ENCODE measurements around the gene SMU1. TPM values are rescaled to one million over a fixed set of nuclear protein-coding genes. Genes with fewer than 3 reads are reported as not detected.

SMU1 gene
- total and polyA plus RNA-seq, 7 donors, result 8.4 to 18.4 (median 15.5) TPM

DNA sequence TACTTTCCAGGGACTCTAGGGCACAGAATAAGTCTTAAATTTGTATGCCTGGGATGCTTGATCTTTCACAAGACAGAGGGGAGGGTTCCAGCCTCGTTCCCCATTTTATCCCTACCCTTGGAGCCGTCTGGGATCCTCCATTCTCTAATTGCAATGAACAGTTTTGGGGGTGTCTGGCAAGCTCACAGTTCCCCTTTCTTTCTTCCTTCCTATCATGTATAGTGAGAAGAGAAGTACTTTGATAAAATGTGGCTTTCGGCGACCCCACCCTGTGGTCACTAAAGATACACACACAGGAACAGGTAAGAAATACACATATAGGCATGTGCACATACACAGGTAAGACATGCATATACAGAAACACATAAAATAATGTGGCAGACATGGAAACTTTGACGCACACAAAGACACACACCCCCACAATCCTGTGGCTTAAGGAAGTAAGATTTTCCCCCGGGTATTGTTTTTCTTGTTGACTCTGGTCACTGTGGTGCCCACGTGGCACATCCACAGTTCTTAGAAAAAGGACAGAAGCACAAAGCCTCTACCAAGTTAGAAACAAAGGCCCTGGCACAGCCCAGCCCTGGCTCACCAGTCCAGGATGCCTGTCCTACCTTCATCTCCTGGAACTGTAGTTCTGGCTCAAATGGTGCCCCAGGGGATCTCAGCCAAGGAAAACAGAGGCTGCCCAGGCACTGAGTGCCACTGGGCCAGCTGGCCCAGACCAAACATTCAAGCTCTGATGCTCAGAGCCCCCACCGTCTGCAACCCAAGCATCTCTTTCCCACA is 6.3 kb upstream of the SMU1 start:
- no peaks in the 10 kb centered on the region for H3K27me3 ChIP-seq (ENCODE audit: insufficient read depth in 3 of 3, low read length in 2 of 3)
- H3K27ac ChIP-seq, result no peak overlapping the region
- TF ChIP-seq, protein P1, sequence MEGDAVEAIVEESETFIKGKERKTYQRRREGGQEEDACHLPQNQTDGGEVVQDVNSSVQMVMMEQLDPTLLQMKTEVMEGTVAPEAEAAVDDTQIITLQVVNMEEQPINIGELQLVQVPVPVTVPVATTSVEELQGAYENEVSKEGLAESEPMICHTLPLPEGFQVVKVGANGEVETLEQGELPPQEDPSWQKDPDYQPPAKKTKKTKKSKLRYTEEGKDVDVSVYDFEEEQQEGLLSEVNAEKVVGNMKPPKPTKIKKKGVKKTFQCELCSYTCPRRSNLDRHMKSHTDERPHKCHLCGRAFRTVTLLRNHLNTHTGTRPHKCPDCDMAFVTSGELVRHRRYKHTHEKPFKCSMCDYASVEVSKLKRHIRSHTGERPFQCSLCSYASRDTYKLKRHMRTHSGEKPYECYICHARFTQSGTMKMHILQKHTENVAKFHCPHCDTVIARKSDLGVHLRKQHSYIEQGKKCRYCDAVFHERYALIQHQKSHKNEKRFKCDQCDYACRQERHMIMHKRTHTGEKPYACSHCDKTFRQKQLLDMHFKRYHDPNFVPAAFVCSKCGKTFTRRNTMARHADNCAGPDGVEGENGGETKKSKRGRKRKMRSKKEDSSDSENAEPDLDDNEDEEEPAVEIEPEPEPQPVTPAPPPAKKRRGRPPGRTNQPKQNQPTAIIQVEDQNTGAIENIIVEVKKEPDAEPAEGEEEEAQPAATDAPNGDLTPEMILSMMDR (IDR thresholded peaks at IDR 0.05), result no peak
- peaks cover 8% of the 10 kb centered on the region for H3K4me1 ChIP-seq
- H3K36me3 ChIP-seq (ENCODE audit: insufficient read depth in 1 of 2, low read depth in 1 of 2), result no peaks in the 10 kb centered on the region
- H3K9me3 ChIP-seq, result no peaks in the 10 kb centered on the region
- intact Hi-C loops (cut with DNase I), result loop anchor here (5.0 kb wide), 2 partner anchors 45 to 85 kb away; partner anchors contain the start of gene B4GALT1 (in 1 of the 2)
- H3K4me3 ChIP-seq, result no peak overlapping the region
- ATAC-seq (peak in 2 of 4 donors; percentile 21 to 27), DNase-seq (peak in 1 of 2 donors; percentile 34)
- WGBS, 3 donors, result 46 to 56% (median 49%) methylated on average over 8 of the region's 8 CpGs

DNA sequence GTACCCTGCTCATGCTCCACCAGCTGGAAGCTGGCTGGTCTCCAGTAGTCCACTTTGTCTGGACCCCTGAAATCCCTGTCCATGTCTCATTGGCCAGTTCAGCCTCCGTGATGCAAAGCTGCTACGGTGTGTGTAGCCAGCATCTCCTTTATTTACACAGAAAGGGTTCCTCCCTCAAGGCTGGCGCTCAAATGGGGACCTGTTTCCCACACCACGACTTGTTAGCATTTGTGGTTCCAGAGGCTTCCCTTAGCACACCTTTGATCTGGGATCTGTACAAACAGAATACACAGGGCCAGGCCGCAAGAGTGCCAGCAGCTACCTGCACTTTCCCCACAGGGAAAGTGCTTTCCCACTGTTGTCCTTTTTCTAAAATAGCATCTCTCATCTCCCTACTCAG is 5.7 kb upstream of the SMU1 start:
- H3K27ac ChIP-seq, result no peak overlapping the region
- H3K27me3 ChIP-seq (ENCODE audit: insufficient read depth in 3 of 3, low read length in 2 of 3), result no peaks in the 10 kb centered on the region
- intact Hi-C loops (cut with DNase I), result loop anchor here (5.0 kb wide), 2 partner anchors 45 to 85 kb away; partner anchors contain the start of gene B4GALT1 (in 1 of the 2)
- H3K36me3 ChIP-seq (ENCODE audit: insufficient read depth in 1 of 2, low read depth in 1 of 2), result no peaks in the 10 kb centered on the region
- TF ChIP-seq, protein P1 (IDR thresholded peaks at IDR 0.05), result no peak
- H3K4me3 ChIP-seq, result no peak overlapping the region
- 68 to 83% (median 78%) methylated on average over 5 of the region's 5 CpGs for WGBS, 3 donors
- DNase-seq (no peak), ATAC-seq (no peak)
- no peaks in the 10 kb centered on the region for H3K9me3 ChIP-seq
- peaks cover 8% of the 10 kb centered on the region for H3K4me1 ChIP-seq

DNA sequence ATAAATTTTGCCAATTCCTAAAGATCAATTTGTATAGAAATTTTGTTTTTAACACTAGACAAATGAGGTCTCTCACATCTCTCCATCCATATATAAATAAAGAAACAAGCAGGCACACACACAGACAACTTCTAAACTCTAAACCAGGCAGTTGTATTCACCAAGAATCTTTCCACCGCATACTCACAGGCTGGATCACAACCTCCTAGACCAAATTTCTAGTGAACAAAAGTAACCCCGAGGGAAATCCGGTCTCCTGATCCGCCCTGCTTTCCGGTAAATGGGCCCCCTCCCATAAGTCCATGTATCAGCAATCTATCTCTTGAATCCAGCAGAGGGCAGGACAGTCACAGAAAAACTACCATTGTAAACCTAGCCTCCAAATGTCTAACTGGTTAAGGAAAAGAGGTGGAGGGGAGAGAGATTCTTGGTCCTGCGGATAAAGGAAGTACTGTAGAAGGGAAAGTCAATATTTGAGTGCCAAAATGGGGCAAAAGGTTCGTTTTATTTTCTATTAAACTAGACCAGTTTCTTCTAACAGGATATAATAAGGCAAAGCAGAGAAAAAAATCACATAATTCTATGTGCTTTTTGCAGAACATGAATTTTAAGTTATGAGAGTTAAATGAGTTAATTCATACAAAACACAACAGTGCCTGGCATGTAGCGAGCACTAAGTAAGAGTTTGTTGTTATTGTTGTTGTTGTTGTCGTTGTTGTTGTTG is 4.8 kb upstream of the SMU1 start:
- peaks cover 8% of the 10 kb centered on the region for H3K4me1 ChIP-seq
- H3K27ac ChIP-seq, result peak overlapping the region; percentile 64
- peak overlapping the region; percentile 33 for H3K4me3 ChIP-seq
- H3K9me3 ChIP-seq, result no peaks in the 10 kb centered on the region
- ATAC-seq, result peak; percentile 59 to 72 (median 66)
- DNase-seq, result peak in 1 of 2 donors; percentile 31
- TF ChIP-seq, protein P1 (IDR thresholded peaks at IDR 0.05), result peak; percentile 82
- no peaks in the 10 kb centered on the region for H3K36me3 ChIP-seq (ENCODE audit: insufficient read depth in 1 of 2, low read depth in 1 of 2)
- intact Hi-C loops (cut with DNase I), result loop anchor here (1.0 to 5.0 kb wide), 6 partner anchors 46 to 146 kb away; partner anchors contain the start of gene B4GALT1 (in 1 of the 2)
- no peaks in the 10 kb centered on the region for H3K27me3 ChIP-seq (ENCODE audit: insufficient read depth in 3 of 3, low read length in 2 of 3)
- WGBS, 3 donors, result 15 to 16% (median 16%) methylated on average over 9 of the region's 9 CpGs

DNA sequence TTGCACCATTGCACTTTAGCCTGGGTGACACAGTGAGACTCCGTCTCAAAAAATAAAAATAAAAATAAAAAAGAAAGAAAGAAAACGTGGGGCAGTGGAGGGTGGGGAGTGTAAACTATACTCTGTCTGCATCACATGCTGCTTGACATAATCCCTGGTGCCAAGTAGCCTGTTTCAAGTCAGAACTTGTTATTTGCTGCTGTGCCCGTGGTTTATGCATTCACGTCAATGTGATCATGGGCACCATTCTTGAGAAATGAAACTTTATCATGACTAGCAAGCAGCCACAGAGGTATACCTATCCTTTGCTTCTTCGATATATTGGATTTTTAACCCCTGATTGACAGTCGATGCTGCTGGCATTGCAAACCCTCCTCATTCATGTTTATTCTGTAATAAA is 4.1 kb upstream of the SMU1 start:
- peaks cover 13% of the 10 kb centered on the region for H3K4me1 ChIP-seq
- WGBS, 3 donors, result 62 to 65% (median 62%) methylated on average over 6 of the region's 6 CpGs
- no peak for DNase-seq
- H3K27ac ChIP-seq, result peak overlapping the region; percentile 64
- no peaks in the 10 kb centered on the region for H3K36me3 ChIP-seq (ENCODE audit: insufficient read depth in 1 of 2, low read depth in 1 of 2)
- intact Hi-C loops (cut with DNase I), result loop anchor here (2.0 to 5.0 kb wide), 4 partner anchors 47 to 146 kb away; partner anchors contain the start of gene B4GALT1 (in 1 of the 2)
- no peaks in the 10 kb centered on the region for H3K9me3 ChIP-seq
- no peak overlapping the region for H3K4me3 ChIP-seq
- H3K27me3 ChIP-seq (ENCODE audit: insufficient read depth in 3 of 3, low read length in 2 of 3), result no peaks in the 10 kb centered on the region
- TF ChIP-seq, protein P1 (IDR thresholded peaks at IDR 0.05), result no peak
- ATAC-seq, result no peak
